Upper lobe of left lung (tissue), 4 donors: ENCODE measurements around the gene OR6K6.

Source experiments
- EP300 ChIP-seq, 4 donors: sonication (generic); formaldehyde crosslinking; IDR thresholded peaks; one replicate each; pipeline ENCODE4 v1.5.1; 2017; ENCODE audit warnings: antibody characterized with exemption in 4 of 4, control low read depth in 2 of 4
- POLR2A ChIP-seq, 4 donors: fragments of 450-650 bp; IDR thresholded peaks; one replicate each; pipeline ENCODE4 v1.5.1; 2016 to 2017; ENCODE audit warnings: antibody characterized with exemption in 4 of 4, mild to moderate bottlenecking in 2 of 4
- POLR2AphosphoS5 ChIP-seq, 2 donors: sonication (generic); formaldehyde crosslinking; IDR thresholded peaks; one replicate each; pipeline ENCODE4 v1.5.1; 2017; ENCODE audit warnings: antibody characterized with exemption in 2 of 2
- TF ChIP-seq, protein P1 (sequence below), 6 experiments: fragments of 450-650 bp in 4 of 6; fragments of 200-600 bp in 2 of 6; sonication (generic) in 2 of 6; IDR thresholded peaks; one replicate each; pipeline ENCODE4 v1.5.1; 2016 to 2019; ENCODE audit warnings: antibody characterized with exemption in 6 of 6

DNA sequence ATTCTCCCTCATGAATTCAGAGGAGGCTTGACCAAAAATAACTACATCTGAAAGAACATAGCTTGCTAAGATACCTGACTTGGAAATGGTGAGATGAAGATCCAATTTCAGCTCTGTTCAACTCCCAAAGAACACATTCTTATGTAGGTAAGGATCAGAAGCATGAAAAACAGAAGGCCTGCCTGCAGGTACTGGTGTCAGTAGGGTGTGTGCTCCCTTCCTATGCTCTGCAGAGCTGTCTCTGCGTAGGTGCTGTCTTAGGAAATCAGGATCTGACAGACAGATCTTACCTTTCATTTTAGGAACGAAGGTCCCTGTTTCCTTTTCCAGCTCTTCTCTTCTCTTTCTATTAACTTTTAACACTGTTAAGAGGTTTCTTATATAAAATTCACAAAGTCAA lies 48.4 kb upstream of the OR6K6 start:
- no peak for TF ChIP-seq POLR2AphosphoS5 (IDR thresholded peaks at IDR 0.05)
- TF ChIP-seq EP300 (IDR thresholded peaks at IDR 0.05) = no peak
- TF ChIP-seq POLR2A (IDR thresholded peaks at IDR 0.05) = no peak
- TF ChIP-seq, protein P1, sequence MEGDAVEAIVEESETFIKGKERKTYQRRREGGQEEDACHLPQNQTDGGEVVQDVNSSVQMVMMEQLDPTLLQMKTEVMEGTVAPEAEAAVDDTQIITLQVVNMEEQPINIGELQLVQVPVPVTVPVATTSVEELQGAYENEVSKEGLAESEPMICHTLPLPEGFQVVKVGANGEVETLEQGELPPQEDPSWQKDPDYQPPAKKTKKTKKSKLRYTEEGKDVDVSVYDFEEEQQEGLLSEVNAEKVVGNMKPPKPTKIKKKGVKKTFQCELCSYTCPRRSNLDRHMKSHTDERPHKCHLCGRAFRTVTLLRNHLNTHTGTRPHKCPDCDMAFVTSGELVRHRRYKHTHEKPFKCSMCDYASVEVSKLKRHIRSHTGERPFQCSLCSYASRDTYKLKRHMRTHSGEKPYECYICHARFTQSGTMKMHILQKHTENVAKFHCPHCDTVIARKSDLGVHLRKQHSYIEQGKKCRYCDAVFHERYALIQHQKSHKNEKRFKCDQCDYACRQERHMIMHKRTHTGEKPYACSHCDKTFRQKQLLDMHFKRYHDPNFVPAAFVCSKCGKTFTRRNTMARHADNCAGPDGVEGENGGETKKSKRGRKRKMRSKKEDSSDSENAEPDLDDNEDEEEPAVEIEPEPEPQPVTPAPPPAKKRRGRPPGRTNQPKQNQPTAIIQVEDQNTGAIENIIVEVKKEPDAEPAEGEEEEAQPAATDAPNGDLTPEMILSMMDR (IDR thresholded peaks at IDR 0.05) = no peak
